Stimulated activated CD8-positive, alpha-beta memory T cell treated with anti-CD3 and anti-CD28 coated beads, Interleukin-2, amount 100 ng/mL, for 48 hours (primary cell): ENCODE measurements around the gene SCN10A.
A peak's percentile ranks its signal among the peaks of the same experiment; 100 is the strongest.

Experiments used
- DNase-seq, 2 donors: peaks; one replicate each; pipeline ENCODE4 v3.0.0-alpha.2; 2020; ENCODE audit warnings: low read depth in 2 of 2

Gene SCN10A

DNA sequence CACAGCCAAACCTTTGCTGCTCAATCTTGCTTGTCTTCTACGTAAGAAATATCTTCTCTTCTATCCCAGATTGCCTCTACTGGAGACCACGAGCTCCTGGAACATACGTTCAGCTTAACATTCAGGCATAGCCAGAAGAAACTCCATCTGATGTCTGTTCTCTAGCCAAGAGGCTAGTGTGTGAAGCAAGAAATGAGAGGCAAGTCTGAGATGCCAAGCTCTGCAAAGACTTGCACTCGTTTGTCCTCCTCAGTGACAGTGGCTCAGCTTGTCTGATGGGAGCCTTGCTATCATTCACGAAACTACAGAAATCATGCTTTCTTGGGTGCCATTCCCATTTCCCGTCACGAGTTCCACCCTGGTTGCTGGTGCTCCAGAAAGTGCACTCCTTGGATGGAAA lies at the start of gene SCN10A:
SCN10A (minus strand) TSS at position 192 of the 400 bp plus-strand sequence. CDS start 22,207 bp downstream, outside the sequence.
- DNase-seq, result no peak

DNA sequence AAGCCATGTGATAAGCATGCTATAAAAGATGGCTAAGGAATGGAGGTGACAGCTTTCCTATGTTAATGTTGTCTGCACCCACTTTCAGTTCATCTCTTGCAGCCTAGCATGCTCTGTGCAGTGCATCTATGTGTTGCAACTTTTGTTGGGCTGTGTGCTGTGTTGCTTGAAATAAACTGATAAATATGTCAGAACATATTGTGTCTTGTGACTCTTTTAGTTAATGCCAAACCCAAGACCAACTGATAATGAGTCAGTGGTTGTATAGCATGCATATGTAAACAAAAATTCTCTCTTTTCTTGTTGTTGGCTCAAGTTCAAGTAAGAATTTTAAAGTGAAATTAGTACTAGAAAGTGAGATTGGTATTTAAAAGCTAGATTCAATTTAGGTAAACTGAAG lies 37.0 kb upstream of the SCN10A start:
- DNase-seq, result no peak

GRCh38 chr3:38843898-38844297 lies 27.9 kb upstream of the SCN10A start:
- no peak for DNase-seq

DNA sequence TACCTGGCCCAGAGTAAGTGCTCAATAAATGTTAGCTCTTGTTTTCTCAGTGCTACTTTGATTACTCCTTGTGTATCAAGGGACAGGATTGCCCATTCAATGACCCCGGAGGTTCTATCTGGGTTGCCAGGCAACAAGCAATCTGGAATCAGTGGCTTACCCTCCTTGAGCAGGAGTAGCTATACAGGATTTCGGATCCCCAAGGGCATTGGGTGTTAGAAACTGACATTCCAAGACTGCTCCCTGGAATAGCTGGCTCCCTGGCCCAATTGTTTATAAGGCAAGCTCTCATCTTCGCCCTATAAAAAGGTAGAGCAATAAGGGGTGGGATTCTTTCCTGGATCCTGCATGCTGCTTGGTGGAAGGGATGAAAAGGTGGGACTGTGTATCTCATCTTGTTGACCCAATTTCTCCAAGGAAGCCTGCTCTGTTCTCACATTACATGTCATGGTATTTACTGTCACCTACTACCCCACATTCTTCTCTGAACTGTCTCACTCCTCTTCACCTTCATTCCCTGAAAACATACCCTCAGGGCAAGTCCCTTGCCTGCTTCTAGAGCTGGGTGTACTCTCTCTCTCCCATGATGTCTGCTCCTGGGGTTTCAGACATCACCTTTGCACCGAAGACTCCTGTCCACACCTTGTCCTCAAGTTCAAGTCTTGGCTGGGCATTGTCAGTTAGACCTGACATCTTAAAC lies 26.4 kb upstream of the SCN10A start:
- no peak for DNase-seq

GRCh38 chr3:38840987-38841386 lies 25.0 kb upstream of the SCN10A start:
- DNase-seq, result no peak

GRCh38 chr3:38837358-38837757 lies 21.3 kb upstream of the SCN10A start:
- DNase-seq, result no peak

DNA sequence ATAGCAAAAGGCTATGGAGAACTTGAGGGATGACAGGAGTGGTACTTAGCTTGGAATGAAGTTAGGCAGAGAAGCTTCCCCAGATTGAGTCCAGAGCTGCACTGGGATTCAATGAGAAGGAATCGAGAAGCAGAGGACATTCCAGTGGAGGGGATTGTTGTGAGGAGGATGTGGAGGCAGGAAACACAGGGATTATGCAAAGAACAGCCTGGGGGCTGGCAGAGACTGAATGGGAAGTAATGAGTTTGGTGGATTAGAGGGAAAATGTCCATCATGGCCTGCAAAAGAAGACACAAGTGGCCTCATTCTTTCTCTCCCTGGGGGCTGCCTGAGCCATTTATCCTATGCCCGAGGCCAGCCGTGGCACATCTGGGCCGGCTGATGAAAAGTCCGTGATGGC lies 20.5 kb upstream of the SCN10A start:
- no peak for DNase-seq

- DNase-seq, result no peak
These were observed 19.9 kb upstream of the SCN10A start for GRCh38 chr3:38835939-38836338.

GRCh38 chr3:38834717-38835116 lies 18.7 kb upstream of the SCN10A start:
- no peak for DNase-seq

- peak; percentile 20 to 43 for DNase-seq
These were observed 18.1 kb upstream of the SCN10A start for GRCh38 chr3:38834110-38834509.

- DNase-seq, result no peak
These were observed 13.4 kb upstream of the SCN10A start for GRCh38 chr3:38829404-38829803.

- DNase-seq, result no peak
These were observed 12.7 kb upstream of the SCN10A start for GRCh38 chr3:38828681-38829080.

DNA sequence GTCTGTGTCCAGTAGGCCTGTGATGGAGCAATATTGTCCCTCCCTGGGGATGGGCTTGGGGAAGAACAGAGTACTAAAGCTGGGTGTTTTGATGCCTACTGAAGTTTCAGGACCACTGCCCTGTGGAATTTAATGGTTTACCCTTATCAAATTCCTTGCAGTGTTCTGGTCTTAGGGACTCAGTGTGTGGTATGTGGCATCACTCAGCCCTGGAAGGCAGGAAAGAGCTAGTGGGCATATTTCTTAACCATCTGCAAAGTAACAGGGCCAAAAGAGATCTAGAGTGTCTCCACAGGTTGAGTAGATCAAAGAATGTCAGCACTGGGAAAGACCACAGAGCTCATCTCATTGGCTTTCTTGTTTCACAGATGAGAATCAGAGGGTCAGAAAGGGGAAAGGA lies 11.8 kb upstream of the SCN10A start:
- DNase-seq, result no peak

DNA sequence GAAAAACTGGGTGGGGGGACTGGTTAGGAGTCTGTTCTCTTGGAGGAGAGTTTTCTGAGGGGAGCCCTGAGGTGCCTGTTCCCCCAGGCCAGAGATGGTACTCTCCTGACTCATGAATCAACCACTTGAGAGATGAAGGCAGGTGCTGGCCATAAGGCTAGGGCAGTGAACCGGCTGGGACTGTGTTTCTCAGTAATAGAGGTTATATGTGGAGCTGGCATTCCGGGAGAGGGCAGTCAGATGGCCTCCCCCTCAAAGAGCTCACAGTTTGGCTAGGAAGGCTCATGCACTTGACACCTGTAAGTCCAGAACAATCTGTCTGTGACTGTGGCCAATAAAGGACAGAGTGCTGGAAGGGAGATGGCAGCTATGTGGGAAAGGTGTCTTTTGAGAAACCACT lies 10.0 kb upstream of the SCN10A start:
- DNase-seq, result no peak

DNA sequence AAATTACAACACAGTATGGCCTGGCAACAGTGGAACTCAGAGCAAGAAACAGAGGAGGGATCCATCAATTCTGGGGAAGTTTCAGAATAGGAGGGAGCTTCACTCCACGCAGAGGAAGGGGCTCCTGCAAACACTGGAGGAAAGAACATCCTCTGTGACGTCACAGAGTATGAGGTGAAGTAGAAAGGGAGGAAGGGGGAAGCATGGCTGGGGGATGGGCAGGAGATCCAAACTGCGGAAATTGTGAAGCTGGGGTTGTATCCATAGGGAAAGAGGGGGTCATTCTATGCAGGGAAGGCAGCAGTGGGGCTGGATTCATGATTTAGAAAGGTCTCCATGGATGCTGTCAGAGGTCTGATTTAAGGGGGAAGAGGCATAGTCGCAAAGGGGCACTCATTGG lies 8.3 kb upstream of the SCN10A start:
- DNase-seq, result no peak

DNA sequence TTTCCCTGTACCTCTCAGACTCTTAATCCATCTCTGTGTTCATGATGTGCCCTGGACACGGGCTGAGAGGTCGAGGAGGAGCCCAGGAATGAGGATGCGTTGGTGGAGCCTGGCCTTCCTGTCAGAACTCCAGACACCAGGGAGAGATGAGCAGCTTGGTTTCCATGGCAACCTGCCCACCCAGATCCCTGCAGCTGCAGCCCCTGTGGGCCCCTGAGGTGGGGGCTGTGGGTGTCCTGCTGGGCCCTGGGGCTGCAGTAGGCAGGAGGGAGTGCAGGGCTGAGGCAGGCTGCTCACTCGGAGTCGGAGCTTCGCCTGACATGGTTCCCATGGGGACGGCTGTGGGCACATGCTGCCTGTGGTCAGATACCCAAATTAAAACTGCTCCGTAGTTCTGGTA lies 7.7 kb upstream of the SCN10A start:
- DNase-seq, result no peak

- DNase-seq, result no peak
These were observed 7.2 kb upstream of the SCN10A start for GRCh38 chr3:38823186-38823585.

- no peak for DNase-seq
These were observed 4.2 kb downstream of the SCN10A start for GRCh38 chr3:38811822-38812221.

- peak; percentile 15 to 17 for DNase-seq
These were observed 10.1 kb downstream of the SCN10A start for GRCh38 chr3:38805765-38806386.

GRCh38 chr3:38805004-38805403 lies 11.0 kb downstream of the SCN10A start:
- no peak for DNase-seq

GRCh38 chr3:38800511-38800910 lies 15.5 kb downstream of the SCN10A start:
- no peak for DNase-seq

DNA sequence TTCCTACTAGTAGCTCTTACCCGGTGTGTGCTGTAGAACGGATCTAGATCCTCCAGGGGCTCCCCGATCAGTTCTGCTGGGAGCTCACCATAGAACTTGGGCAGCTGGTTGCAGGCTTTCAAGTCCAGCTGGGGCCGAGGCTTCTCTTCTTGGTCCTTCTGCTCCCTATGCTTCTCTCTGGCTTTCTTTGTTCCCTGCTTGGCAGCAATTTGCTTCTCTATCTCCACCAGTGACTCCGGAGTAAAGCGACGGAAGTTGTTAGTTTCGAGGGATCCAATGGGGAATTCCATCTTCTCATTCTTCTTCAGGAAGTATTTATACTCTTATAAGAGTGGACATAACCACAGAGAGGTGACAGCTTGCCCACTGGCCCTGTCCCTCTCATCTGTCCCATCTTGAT lies 22.3 kb downstream of the SCN10A start:
- DNase-seq, result no peak

DNA sequence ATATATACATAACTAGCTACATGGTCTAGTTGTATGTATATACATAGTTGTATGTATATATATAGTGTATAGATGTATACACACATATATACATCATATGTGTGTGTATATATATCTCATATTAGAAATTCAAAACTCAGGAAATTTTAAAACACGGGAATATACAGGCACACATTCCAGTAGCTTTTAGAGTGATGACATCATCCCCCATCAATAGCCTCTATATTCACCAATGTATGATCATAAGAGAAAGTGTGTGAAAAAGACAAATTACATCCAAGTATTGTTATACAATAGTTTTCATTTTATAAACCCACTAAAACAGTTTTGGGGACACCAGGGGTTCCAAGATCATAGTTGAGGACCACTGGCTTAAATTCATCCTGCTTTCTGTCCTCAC lies 23.0 kb downstream of the SCN10A start:
- no peak for DNase-seq

GRCh38 chr3:38782148-38782547 lies 33.9 kb downstream of the SCN10A start:
- DNase-seq, result no peak
